ENCODE data around the gene SLC6A18. TPM values are rescaled to one million over a fixed set of nuclear protein-coding genes. Genes with fewer than 3 reads are reported as not detected.

The SLC6A18 gene
- total RNA-seq, 1 donor from 2014 or later, result not detected

DNA sequence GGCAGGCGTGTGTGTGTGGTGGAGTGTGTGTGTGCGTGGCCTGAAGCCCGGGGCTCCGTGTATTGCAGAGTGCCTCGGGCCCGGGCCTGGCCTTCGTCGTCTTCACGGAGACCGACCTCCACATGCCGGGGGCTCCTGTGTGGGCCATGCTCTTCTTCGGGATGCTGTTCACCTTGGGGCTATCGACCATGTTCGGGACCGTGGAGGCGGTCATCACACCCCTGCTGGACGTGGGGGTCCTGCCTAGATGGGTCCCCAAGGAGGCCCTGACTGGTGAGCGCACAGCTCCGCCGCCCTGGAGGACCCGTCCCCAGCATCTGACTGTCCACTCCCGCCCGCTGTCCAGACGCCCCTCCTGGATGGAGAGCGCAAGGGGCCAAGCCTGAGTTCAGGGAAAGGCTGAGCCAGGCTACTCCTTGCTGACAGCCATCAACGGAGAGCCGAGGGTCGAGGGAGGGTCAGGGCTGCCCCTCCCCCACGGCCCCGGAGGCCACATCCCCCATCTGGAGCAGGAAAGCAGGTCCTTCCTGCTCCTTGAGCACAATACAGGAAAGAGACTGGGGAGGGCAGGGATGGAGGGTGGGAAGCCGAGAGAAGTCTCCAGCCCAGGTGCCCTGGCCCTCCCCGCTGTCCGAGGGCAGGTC is 18.4 kb downstream of the SLC6A18 start:
- H3K4me3 Mint-ChIP-seq (ENCODE audit: low read depth), result no peak overlapping the region
- peaks cover 8% of the 10 kb centered on the region for H3K27me3 Mint-ChIP-seq
- no peaks in the 10 kb centered on the region for H3K9me3 Mint-ChIP-seq (ENCODE audit: low read depth)
- peaks cover 1% of the 10 kb centered on the region for H3K4me1 Mint-ChIP-seq (ENCODE audit: low read depth)
- H3K27ac Mint-ChIP-seq, result no peak overlapping the region
- TF ChIP-seq, protein P1, sequence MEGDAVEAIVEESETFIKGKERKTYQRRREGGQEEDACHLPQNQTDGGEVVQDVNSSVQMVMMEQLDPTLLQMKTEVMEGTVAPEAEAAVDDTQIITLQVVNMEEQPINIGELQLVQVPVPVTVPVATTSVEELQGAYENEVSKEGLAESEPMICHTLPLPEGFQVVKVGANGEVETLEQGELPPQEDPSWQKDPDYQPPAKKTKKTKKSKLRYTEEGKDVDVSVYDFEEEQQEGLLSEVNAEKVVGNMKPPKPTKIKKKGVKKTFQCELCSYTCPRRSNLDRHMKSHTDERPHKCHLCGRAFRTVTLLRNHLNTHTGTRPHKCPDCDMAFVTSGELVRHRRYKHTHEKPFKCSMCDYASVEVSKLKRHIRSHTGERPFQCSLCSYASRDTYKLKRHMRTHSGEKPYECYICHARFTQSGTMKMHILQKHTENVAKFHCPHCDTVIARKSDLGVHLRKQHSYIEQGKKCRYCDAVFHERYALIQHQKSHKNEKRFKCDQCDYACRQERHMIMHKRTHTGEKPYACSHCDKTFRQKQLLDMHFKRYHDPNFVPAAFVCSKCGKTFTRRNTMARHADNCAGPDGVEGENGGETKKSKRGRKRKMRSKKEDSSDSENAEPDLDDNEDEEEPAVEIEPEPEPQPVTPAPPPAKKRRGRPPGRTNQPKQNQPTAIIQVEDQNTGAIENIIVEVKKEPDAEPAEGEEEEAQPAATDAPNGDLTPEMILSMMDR (IDR thresholded peaks at IDR 0.05; ENCODE audit: unreplicated experiment), result no peak
- H3K36me3 Mint-ChIP-seq (ENCODE audit: insufficient read depth), result no peaks in the 10 kb centered on the region
- DNase-seq (ENCODE audit: low spot score, unreplicated experiment), result no peak

DNA sequence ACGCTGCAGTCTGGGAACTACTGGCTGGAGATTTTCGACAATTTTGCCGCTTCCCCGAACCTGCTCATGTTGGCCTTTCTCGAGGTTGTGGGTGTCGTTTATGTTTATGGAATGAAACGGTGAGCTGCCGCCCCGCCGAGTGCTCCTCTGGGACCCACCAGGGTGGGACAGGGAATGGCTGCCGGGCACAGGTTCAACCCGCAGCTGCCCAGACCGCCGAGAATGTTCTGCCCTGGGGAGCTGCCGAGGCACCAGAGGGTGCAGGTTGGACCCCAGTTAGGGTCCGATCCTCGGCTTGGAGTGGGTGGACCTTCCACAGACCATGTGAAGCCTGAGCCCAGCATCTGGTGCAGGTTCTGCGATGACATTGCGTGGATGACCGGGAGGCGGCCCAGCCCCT is 19.1 kb downstream of the SLC6A18 start:
- H3K36me3 Mint-ChIP-seq (ENCODE audit: insufficient read depth), result no peaks in the 10 kb centered on the region
- peaks cover 10% of the 10 kb centered on the region for H3K27me3 Mint-ChIP-seq
- no peak overlapping the region for H3K4me3 Mint-ChIP-seq (ENCODE audit: low read depth)
- DNase-seq (ENCODE audit: low spot score, unreplicated experiment), result no peak
- peaks cover 1% of the 10 kb centered on the region for H3K4me1 Mint-ChIP-seq (ENCODE audit: low read depth)
- TF ChIP-seq, protein P1 (IDR thresholded peaks at IDR 0.05; ENCODE audit: unreplicated experiment), result no peak
- no peaks in the 10 kb centered on the region for H3K9me3 Mint-ChIP-seq (ENCODE audit: low read depth)
- no peak overlapping the region for H3K27ac Mint-ChIP-seq

DNA sequence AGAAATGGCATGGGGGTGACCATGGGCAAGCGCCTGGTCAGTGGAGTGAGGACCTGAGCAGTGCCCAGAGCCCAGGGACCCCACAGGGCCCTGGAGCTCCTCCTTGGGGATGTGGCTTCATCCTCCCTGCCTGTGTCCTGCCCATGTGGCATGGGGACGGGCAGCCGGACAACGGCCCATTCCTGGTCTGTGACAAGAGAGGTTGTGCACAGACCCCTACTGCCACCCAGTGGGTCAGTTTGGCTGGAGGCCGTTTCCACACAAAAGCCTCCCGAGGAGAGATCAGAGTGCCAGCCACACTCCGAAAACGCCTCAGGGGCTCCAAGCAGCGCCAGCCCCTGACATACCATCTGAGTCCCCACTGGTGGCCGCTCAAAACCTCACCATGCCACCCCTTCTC is 19.8 kb downstream of the SLC6A18 start:
- no peaks in the 10 kb centered on the region for H3K36me3 Mint-ChIP-seq (ENCODE audit: insufficient read depth)
- H3K27me3 Mint-ChIP-seq, result peaks cover 13% of the 10 kb centered on the region
- no peak for DNase-seq (ENCODE audit: low spot score, unreplicated experiment)
- H3K4me1 Mint-ChIP-seq (ENCODE audit: low read depth), result peaks cover 1% of the 10 kb centered on the region
- TF ChIP-seq, protein P1 (IDR thresholded peaks at IDR 0.05; ENCODE audit: unreplicated experiment), result peak; percentile 43
- no peaks in the 10 kb centered on the region for H3K9me3 Mint-ChIP-seq (ENCODE audit: low read depth)
- no peak overlapping the region for H3K4me3 Mint-ChIP-seq (ENCODE audit: low read depth)
- no peak overlapping the region for H3K27ac Mint-ChIP-seq

DNA sequence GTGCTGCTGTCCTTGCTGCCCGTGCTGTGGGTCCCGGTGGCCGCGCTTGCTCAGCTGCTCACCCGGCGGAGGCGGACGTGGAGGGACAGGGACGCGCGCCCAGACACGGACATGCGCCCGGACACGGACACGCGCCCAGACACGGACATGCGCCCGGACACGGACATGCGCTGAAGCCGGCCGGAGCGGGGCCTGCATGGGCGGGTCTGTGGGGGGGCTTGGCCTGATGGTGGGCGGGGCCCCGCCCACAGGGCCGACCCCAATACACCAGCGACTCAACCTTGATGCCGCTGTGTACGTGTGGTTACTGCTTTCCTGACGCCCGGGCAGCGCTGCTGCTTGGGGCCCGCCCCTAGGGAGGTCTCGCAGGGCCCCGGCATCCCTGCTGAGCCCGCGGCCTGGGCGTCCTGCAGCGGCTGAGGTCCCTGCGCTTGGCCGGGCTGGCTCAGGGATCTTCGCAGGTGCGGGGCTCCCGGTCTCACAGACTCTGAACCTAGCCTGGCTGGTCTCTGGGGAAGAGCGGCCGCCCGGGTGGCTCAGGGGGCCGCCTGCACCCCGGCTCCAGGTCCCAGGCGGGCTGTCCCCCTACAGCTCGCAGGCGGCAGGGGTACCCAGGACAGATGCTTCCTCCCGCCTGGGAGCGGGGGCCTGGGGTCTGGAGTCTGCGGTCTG is 20.9 kb downstream of the SLC6A18 start:
- TF ChIP-seq, protein P1 (IDR thresholded peaks at IDR 0.05; ENCODE audit: unreplicated experiment), result no peak
- no peak for DNase-seq (ENCODE audit: low spot score, unreplicated experiment)
- Mint-ChIP-seq H3K36me3 (ENCODE audit: insufficient read depth) (no peaks in the 10 kb centered on the region), H3K9me3 (ENCODE audit: low read depth) (no peaks in the 10 kb centered on the region), H3K27me3 (peaks cover 16% of the 10 kb centered on the region), H3K4me3 (ENCODE audit: low read depth) (no peak overlapping the region), H3K4me1 (ENCODE audit: low read depth) (peaks cover 1% of the 10 kb centered on the region), H3K27ac (no peak overlapping the region)

DNA sequence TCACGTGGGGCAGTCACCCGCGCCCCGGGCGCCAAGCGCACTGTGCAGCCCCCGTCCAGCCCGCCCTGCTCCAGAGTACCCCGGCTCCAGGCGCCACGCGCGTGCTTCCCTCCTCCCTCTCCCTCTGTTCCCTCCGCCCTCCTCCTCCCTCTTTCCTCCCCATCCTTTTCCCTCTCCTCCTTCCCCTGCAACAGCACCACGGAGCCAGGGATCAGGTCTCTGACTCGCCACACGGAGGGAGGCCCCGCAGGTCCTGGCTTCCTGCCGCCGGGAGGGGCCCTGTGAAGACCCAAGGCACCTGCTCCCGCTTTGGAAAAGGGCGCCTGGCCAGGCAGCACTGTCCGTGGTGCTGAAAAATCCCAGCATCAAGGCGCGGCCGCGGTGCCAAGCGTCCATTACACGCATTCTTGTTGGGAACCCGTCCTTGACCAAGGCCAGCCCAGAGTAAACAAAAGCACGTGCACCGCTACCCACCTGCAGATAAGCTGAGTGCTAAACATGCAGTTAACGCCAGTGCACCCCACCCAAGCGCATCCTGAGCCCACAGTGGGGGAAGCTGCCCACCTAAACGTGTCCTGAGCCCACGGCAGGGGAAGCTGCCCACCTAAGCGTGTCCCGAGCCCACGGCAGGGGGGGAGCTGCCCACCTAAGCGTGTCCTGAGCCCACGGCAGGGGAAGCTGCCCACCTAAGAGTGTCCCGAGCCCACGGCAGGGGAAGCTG is 21.7 kb downstream of the SLC6A18 start:
- TF ChIP-seq, protein P1 (IDR thresholded peaks at IDR 0.05; ENCODE audit: unreplicated experiment), result no peak
- Mint-ChIP-seq H3K4me1 (ENCODE audit: low read depth) (peaks cover 2% of the 10 kb centered on the region), H3K36me3 (ENCODE audit: insufficient read depth) (no peaks in the 10 kb centered on the region), H3K9me3 (ENCODE audit: low read depth) (no peaks in the 10 kb centered on the region), H3K27me3 (peaks cover 16% of the 10 kb centered on the region), H3K4me3 (ENCODE audit: low read depth) (no peak overlapping the region), H3K27ac (no peak overlapping the region)
- peak; percentile 83 for DNase-seq (ENCODE audit: low spot score, unreplicated experiment)
